GM12878 (cell line): ENCODE results near the gene ACACB.

ENCODE experiments used
- BMI1 ChIP-seq: fragments of 450-650 bp; IDR thresholded peaks from 2 replicates; pipeline ENCODE4 v1.6.1; 2016; ENCODE audit warnings: mild to moderate bottlenecking, moderate library complexity, borderline replicate concordance
- CREM ChIP-seq: IDR thresholded peaks from 2 replicates; pipeline ENCODE4 v1.6.1; 2014; ENCODE audit warnings: antibody characterized with exemption, low read depth
- MTA2 ChIP-seq: fragments of 450-650 bp; IDR thresholded peaks from 2 replicates; pipeline ENCODE4 v1.6.1; 2016; ENCODE audit warnings: low read depth, mild to moderate bottlenecking, moderate library complexity
- POLR2A ChIP-seq: IDR thresholded peaks from 2 replicates; pipeline ENCODE4 v1.6.1; 2011; ENCODE audit warnings: low read depth, mild to moderate bottlenecking, low read length
- TF ChIP-seq, protein P1 (sequence below), 3 experiments: IDR thresholded peaks in 2 of 3; conservative IDR thresholded peaks in 1 of 3; 2 replicates each; pipeline ENCODE4 v1.5.1; 2011; ENCODE audit warnings: low read depth in 3 of 3, low read length in 3 of 3, mild to moderate bottlenecking in 3 of 3, control low read depth in 2 of 3, moderate library complexity in 2 of 3, inconsistent platforms in 1 of 3, mixed read lengths in 1 of 3; ENCODE audit not compliant: control insufficient read depth in 2 of 3, insufficient read depth in 1 of 3; ENCODE audit errors: extremely low read depth in 1 of 3
- TF ChIP-seq, protein P2 (sequence below): IDR thresholded peaks from 2 replicates; pipeline ENCODE4 v1.6.1; 2011; ENCODE audit warnings: borderline replicate concordance, low read depth, mild to moderate bottlenecking, moderate library complexity, mixed read lengths, low read length; ENCODE audit not compliant: insufficient read depth; ENCODE audit errors: extremely low read length
- TF ChIP-seq, protein P3 (sequence below): IDR thresholded peaks from 2 replicates; pipeline ENCODE4 v1.6.1; 2012; ENCODE audit warnings: low read depth, low read length, improper control_type of control experiment

DNA sequence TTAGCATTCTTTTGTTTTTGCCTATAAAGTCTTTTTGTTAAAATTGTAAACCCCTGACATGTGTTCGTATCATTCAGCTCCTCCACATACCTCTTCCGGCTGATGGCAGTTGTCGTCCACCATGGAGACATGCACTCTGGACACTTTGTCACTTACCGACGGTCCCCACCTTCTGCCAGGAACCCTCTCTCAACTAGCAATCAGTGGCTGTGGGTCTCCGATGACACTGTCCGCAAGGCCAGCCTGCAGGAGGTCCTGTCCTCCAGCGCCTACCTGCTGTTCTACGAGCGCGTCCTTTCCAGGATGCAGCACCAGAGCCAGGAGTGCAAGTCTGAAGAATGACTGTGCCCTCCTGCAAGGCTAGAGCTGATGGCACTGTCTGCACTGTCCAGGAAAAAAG lies 30.8 kb upstream of the ACACB start:
- TF ChIP-seq, protein P1, sequence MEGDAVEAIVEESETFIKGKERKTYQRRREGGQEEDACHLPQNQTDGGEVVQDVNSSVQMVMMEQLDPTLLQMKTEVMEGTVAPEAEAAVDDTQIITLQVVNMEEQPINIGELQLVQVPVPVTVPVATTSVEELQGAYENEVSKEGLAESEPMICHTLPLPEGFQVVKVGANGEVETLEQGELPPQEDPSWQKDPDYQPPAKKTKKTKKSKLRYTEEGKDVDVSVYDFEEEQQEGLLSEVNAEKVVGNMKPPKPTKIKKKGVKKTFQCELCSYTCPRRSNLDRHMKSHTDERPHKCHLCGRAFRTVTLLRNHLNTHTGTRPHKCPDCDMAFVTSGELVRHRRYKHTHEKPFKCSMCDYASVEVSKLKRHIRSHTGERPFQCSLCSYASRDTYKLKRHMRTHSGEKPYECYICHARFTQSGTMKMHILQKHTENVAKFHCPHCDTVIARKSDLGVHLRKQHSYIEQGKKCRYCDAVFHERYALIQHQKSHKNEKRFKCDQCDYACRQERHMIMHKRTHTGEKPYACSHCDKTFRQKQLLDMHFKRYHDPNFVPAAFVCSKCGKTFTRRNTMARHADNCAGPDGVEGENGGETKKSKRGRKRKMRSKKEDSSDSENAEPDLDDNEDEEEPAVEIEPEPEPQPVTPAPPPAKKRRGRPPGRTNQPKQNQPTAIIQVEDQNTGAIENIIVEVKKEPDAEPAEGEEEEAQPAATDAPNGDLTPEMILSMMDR (IDR thresholded peaks at IDR 0.05 in 2 of 3, conservative IDR thresholded peaks at IDR 0.05 in 1 of 3; ENCODE audit: control insufficient read depth in 2 of 3, extremely low read depth in 1 of 3, insufficient read depth in 1 of 3, low read depth in 3 of 3, low read length in 3 of 3): no peak
- TF ChIP-seq, protein P2, sequence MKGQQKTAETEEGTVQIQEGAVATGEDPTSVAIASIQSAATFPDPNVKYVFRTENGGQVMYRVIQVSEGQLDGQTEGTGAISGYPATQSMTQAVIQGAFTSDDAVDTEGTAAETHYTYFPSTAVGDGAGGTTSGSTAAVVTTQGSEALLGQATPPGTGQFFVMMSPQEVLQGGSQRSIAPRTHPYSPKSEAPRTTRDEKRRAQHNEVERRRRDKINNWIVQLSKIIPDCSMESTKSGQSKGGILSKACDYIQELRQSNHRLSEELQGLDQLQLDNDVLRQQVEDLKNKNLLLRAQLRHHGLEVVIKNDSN: no peak
- TF ChIP-seq CREM (no peak), MTA2 (no peak), BMI1 (no peak), POLR2A (no peak)
- TF ChIP-seq, protein P3, sequence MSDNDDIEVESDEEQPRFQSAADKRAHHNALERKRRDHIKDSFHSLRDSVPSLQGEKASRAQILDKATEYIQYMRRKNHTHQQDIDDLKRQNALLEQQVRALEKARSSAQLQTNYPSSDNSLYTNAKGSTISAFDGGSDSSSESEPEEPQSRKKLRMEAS: no peak
